ENCODE data around the gene PRKCE.

GRCh38 chr2:46024146-46024779 lies 372.8 kb downstream of the PRKCE start:
- TF ChIP-seq, protein P1, sequence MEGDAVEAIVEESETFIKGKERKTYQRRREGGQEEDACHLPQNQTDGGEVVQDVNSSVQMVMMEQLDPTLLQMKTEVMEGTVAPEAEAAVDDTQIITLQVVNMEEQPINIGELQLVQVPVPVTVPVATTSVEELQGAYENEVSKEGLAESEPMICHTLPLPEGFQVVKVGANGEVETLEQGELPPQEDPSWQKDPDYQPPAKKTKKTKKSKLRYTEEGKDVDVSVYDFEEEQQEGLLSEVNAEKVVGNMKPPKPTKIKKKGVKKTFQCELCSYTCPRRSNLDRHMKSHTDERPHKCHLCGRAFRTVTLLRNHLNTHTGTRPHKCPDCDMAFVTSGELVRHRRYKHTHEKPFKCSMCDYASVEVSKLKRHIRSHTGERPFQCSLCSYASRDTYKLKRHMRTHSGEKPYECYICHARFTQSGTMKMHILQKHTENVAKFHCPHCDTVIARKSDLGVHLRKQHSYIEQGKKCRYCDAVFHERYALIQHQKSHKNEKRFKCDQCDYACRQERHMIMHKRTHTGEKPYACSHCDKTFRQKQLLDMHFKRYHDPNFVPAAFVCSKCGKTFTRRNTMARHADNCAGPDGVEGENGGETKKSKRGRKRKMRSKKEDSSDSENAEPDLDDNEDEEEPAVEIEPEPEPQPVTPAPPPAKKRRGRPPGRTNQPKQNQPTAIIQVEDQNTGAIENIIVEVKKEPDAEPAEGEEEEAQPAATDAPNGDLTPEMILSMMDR (IDR thresholded peaks at IDR 0.05): no peak
- TF ChIP-seq POLR2A (IDR thresholded peaks at IDR 0.05) (no peak), POLR2AphosphoS5 (IDR thresholded peaks at IDR 0.05) (no peak)
